WTC11 (cell line): ENCODE data around the gene ADCY10.

Source experiments
- TCF7 ChIP-seq: sonication (generic); formaldehyde crosslinking; IDR thresholded peaks from 2 replicates; pipeline ENCODE4 v1.8.0; 2022; ENCODE audit warnings: mild to moderate bottlenecking, low read depth, missing genetic modification reagents, moderate library complexity
- ZNF232 ChIP-seq: sonication (generic); formaldehyde crosslinking; IDR thresholded peaks from 2 replicates; pipeline ENCODE4 v1.8.0; 2022; ENCODE audit warnings: mild to moderate bottlenecking, missing genetic modification reagents

- TF ChIP-seq ZNF232 (CRISPR knock-in tag) (no peak), TCF7 (CRISPR knock-in tag) (no peak)
Observed at GRCh38 chr1:167909691-167910180, 4.2 kb downstream of the ADCY10 start.
